ENCODE data around the gene MYRF. TPM values are rescaled to one million over a fixed set of nuclear protein-coding genes. Genes with fewer than 3 reads are reported as not detected.

The MYRF gene
- total and polyA plus RNA-seq, 4 donors, result 11.9 to 41.2 (median 25.2) TPM

DNA sequence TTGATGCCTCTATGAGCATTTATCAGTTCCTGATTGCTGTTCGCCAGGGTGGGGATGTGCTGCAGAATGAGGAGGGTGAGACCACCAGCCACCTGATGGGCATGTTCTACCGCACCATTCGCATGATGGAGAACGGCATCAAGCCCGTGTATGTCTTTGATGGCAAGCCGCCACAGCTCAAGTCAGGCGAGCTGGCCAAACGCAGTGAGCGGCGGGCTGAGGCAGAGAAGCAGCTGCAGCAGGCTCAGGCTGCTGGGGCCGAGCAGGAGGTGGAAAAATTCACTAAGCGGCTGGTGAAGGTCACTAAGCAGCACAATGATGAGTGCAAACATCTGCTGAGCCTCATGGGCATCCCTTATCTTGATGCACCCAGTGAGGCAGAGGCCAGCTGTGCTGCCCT lies 43.0 kb downstream of the MYRF start:
- H3K9me3 ChIP-seq (ENCODE audit: control insufficient read depth in 4 of 4, insufficient read depth in 3 of 4, low read length in 3 of 4), result no peaks in the 10 kb centered on the region
- no peak for DNase-seq
- WGBS, 2 donors, result 91 to 95% methylated on average over 12 of the region's 12 CpGs

DNA sequence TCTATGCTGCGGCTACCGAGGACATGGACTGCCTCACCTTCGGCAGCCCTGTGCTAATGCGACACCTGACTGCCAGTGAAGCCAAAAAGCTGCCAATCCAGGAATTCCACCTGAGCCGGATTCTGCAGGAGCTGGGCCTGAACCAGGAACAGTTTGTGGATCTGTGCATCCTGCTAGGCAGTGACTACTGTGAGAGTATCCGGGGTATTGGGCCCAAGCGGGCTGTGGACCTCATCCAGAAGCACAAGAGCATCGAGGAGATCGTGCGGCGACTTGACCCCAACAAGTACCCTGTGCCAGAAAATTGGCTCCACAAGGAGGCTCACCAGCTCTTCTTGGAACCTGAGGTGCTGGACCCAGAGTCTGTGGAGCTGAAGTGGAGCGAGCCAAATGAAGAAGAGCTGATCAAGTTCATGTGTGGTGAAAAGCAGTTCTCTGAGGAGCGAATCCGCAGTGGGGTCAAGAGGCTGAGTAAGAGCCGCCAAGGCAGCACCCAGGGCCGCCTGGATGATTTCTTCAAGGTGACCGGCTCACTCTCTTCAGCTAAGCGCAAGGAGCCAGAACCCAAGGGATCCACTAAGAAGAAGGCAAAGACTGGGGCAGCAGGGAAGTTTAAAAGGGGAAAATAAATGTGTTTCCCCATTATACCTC lies 43.6 kb downstream of the MYRF start:
- no peaks in the 10 kb centered on the region for H3K9me3 ChIP-seq (ENCODE audit: control insufficient read depth in 4 of 4, insufficient read depth in 3 of 4, low read length in 3 of 4)
- DNase-seq, result no peak
- no peak overlapping the region for H3K27ac ChIP-seq (ENCODE audit: low read depth in 1 of 2, low read length in 1 of 2)
- WGBS, 2 donors, result 94 to 95% methylated on average over 18 of the region's 18 CpGs
- TF ChIP-seq CTCF (IDR thresholded peaks at IDR 0.05; ENCODE audit: control extremely low read depth, extremely low read depth), result no peak
- peaks cover 0 to 11% (median 0%) of the 10 kb centered on the region in 4 donors for H3K36me3 ChIP-seq (ENCODE audit: control insufficient read depth in 4 of 4, insufficient read depth in 4 of 4, low read length in 4 of 4)
- peaks cover 0 to 26% (median 3%) of the 10 kb centered on the region in 5 donors for H3K4me1 ChIP-seq (ENCODE audit: control insufficient read depth in 5 of 5, insufficient read depth in 5 of 5, low read length in 5 of 5)
- no peak overlapping the region for H3K4me3 ChIP-seq
- no peaks in the 10 kb centered on the region for H3K27me3 ChIP-seq (ENCODE audit: control insufficient read depth in 3 of 3, insufficient read depth in 3 of 3, low read length in 2 of 3)
- ATAC-seq (ENCODE audit: insufficient read depth, low FRiP score), result no peak
- no peak overlapping the region for H3K9ac ChIP-seq (ENCODE audit: insufficient read depth in 1 of 2, low read length in 2 of 2)

More for the DNA sequence above, 43.0 kb downstream of the MYRF start:
- no peak for TF ChIP-seq CTCF (IDR thresholded peaks at IDR 0.05; ENCODE audit: control extremely low read depth, extremely low read depth)
- Histone ChIP-seq H3K27ac (ENCODE audit: low read depth in 1 of 2, low read length in 1 of 2) (no peak overlapping the region), H3K9ac (ENCODE audit: insufficient read depth in 1 of 2, low read length in 2 of 2) (no peak overlapping the region), H3K4me3 (no peak overlapping the region), H3K27me3 (ENCODE audit: control insufficient read depth in 3 of 3, insufficient read depth in 3 of 3, low read length in 2 of 3) (no peaks in the 10 kb centered on the region), H3K36me3 (ENCODE audit: control insufficient read depth in 4 of 4, insufficient read depth in 4 of 4, low read length in 4 of 4) (peaks cover 0 to 9% (median under 1%) of the 10 kb centered on the region in 4 donors), H3K4me1 (ENCODE audit: control insufficient read depth in 5 of 5, insufficient read depth in 5 of 5, low read length in 5 of 5) (peaks cover 0 to 26% (median 3%) of the 10 kb centered on the region in 5 donors)
- ATAC-seq (ENCODE audit: insufficient read depth, low FRiP score), result no peak

DNA sequence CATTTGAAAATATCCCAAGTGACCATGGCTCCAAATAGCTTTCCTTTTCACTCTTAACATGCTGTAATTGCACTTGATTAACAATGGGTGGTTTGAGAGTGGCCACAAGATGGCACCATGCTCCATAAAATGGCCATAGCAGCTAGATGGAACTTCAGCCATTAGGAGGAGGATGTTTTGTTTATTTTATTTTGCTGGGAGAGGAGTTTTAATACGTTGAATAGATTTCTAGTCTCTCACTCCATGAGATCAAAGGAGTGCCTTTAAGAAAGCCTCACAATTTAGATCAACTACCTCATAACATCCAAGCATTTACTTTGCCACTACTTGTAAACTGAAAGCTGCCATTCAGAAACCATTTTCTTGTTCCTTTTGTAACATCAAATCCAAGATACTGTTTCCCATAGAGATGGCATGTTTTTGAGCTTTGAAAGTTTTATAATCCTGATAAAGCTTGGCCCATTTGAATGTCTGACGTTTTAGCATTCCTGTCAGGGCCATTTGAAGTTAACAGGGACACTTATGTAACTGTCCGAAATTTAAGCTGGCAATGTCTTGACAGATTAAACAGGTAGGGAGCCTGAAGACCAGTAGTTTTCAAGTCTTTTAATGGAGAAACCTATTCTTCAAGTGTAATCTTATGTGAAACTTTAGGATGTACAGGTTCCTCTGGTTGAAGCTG lies 45.0 kb downstream of the MYRF start:
- ATAC-seq (ENCODE audit: insufficient read depth, low FRiP score) (no peak), DNase-seq (peak; percentile 86 to 95 (median 91))
- Histone ChIP-seq H3K9me3 (ENCODE audit: control insufficient read depth in 4 of 4, insufficient read depth in 3 of 4, low read length in 3 of 4) (no peaks in the 10 kb centered on the region), H3K4me3 (no peak overlapping the region), H3K36me3 (ENCODE audit: control insufficient read depth in 4 of 4, insufficient read depth in 4 of 4, low read length in 4 of 4) (peaks cover 0 to 18% (median 3%) of the 10 kb centered on the region in 4 donors), H3K27me3 (ENCODE audit: control insufficient read depth in 3 of 3, insufficient read depth in 3 of 3, low read length in 2 of 3) (no peaks in the 10 kb centered on the region), H3K27ac (ENCODE audit: low read depth in 1 of 2, low read length in 1 of 2) (no peak overlapping the region), H3K4me1 (ENCODE audit: control insufficient read depth in 5 of 5, insufficient read depth in 5 of 5, low read length in 5 of 5) (peaks cover 0 to 20% (median 3%) of the 10 kb centered on the region in 5 donors), H3K9ac (ENCODE audit: insufficient read depth in 1 of 2, low read length in 2 of 2) (peak overlapping the region in 1 of 2 donors; percentile 71)
- peak; percentile 94 for TF ChIP-seq CTCF (IDR thresholded peaks at IDR 0.05; ENCODE audit: control extremely low read depth, extremely low read depth)
- 30 to 47% methylated on average over 3 of the region's 3 CpGs for WGBS, 2 donors
